HG03175 (cell line): Measurements from ENCODE around the gene RBBP4.
"Not testable (repeated sequence)": the region's sequence is repeated elsewhere in the genome, so short reads cannot be mapped to it uniquely, and the experiment has no call there.

Experiments used
- ATAC-seq: cut with Tn5 transposase; IDR thresholded peaks from one replicate; pipeline ENCODE4 v1.9.1; 2021; ENCODE audit warnings: mild to moderate bottlenecking, moderate library complexity; ENCODE audit not compliant: unreplicated experiment

Gene RBBP4

DNA sequence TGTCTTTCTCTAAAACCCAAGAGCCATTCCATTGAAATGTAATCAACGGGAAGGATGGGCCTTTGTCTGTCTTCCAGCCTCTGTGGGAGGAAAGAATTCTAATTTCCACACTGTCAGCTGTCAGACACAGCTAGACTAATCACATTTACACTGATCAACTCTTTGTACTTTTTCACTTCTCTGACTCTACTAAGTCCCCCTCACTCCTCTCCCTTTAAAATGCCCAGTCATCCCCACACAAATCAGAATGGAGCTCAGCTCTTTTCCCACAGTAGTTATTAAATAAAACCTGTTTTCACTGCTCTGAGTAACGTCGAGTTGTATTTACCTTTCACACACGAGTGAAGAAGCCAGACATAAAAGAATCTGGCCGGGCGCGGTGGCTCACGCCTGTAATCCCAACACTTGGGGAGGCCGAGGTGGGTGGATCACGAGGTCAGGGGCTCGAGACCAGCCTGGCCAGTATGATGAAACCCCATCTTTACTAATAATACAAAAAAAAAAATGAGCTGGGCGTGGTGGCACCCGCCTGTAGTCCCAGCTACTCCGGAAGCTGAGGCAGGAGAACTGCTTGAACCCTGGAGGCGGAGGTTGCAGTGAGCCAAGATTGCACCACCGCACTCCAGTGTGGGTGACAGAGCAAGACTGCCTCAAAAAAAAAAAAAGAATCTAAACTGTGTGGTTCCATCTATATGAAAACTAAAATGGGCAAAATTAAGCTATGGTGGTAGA, 13.9 kb upstream of the RBBP4 start:
- ATAC-seq: no peak

DNA sequence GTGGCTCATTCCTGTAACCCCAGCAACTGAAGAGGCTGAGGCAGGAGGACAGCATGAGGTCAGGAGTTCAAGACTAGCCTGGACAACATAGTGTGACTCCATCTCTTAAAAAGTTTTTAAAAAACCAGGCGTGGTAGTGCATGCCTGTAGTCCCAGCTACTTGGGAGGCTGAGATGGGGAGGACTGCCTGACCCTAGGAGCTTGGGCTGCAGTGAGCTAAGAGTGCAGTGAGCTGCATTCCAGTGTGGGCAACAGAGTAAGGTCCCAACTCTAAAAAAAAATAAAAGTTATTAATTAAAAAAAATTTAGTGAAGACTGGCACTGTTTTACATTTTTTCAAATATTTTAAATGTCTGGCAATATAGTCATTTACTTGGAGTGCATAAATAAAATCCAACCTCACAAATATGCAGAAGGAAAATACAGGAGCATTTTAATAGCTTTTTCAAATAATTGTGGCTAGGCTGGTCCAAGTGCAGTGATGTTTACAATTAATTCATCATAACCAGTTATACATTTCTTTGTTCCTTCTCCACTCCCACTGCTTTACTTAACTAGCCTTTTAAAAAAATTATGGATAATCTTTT, 11.4 kb upstream of the RBBP4 start:
- ATAC-seq: no peak

DNA sequence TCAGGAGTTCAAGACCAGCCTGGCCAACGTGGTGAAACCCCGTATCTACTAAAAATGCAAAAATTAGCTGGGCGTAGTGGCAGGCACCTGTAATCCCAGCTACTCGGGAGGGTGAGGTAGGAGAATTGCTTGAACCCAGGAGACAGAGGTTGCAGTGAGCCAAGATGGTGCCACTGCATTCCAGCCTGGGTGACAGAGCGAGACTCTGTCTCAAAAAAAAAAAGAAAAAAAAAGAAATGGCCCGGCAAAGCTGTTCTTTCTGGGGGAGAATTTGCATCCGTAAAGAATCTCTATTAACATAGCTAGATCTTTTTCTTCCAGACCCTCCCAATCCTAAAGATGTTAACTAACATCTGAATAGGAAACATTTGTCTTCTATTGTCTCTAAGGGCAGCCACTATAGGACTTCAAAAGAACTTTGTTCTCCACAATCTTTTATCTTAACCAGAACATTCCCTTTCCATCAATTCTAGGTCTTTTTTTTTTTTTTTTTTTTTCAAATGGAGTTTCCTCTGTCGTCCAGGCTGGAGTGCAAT, 8.6 kb upstream of the RBBP4 start:
- not testable (repeated sequence) for ATAC-seq

DNA sequence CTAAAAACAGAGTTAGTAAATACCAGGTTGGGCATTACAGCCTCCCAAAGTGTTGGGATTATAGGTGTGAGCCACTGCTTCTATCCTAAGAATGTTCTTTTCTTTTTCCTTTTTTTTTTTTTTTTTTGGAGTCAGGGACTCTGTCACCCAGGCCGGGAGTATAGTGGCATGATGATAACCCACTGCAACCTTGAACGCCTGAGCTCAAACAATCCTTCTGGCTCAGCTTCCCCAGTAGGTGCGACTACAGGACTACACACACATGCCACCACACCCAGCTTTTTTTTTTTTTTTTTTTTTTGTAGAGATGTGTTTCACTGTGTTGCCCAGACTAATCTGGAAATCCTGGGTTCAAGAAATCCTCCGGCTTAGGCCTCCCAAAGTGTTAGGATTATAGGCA, 6.6 kb upstream of the RBBP4 start:
- no peak for ATAC-seq

DNA sequence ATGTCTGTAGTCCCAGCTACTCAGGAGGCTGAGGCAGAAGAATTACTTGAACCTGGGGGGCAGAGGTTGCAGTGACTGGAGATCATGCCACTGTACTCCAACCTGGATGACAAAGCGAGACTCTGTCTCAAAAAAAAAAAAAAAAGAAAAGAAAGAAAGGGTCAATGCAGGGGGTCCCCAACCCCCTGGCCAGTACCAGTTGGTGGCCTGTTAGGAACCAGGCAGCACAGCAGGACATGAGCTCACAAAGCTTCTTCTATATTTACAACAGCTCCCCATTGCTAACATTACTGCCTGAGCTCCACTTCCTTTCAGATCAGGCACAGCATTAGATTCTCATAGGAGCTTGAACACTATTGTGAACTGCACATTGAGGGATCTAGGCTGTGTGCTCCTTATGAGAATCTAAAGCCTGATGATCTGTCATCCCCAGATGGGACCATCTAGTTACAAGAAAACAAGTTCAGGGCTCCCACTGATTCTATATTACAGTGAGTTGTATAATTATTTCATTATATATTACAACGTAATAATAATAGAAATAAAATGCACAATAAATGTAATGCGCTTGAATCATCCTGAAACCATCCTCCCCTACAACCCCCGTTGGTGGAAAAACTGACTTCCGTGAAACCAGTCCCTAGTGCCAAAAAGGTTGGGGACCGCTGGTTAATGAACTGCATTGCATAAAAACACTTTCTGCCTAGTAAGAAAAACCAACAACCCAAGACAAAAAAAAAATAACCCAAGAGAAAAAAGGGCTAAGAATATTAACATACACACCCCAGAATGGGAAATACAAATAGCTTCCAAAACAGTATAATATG, 3.5 kb upstream of the RBBP4 start:
- no peak for ATAC-seq

DNA sequence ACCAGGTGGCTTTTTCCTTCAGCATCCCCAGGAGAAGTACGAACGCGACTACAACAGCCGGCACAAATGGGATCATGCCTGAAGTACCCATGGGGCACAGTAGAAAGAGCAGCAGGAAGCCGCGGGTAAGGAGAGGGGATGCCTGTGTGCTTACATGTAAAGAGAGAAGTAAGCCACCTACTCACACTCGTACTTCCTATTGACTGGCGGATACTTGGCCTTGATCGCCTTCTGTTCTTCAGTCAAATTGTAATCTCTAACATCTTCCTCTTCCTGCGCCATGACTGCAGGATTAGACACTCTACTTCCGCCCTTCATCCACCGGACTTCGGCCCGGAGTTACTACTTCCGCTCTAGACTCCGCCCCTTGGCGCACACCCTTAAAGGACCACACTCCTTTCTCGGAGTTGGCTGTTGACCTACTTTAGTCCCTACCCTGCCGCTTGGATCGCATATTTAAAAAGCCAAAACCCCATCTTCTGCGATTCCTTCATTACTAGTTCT, 708 bp upstream of the RBBP4 start, which contains the start of gene ZBTB8OS:
TSS of gene ZBTB8OS (minus strand) at position 303 of the 504 bp plus-strand sequence. CDS start at position 282, 21 bp downstream.
- peak; percentile 61 for ATAC-seq

DNA sequence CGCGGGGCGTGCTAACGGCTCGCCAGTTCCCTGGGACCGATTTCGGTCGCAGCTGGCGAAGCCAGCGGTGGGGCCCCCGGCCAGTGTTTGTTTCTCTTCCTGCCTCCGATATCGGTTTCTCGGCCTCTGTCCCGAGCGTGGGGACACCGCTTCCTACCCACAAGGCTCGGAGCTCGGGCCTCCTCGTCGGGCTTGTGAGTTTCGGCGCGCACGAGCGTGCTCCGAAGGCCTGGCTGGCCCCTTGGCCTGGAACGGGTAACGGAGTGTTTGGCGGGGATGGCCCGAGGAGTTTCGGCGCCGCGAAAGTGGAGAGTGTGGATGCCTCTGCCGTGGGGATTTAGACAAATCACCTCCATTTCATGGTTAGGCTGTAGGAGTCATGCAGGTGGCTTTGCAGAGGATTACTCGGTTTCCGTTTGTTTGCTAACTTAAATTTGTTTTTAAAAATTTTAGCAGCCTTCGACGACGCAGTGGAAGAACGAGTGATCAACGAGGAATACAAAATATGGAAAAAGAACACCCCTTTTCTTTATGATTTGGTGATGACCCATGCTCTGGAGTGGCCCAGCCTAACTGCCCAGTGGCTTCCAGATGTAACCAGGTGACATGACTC, 559 bp downstream of the RBBP4 start:
- no peak for ATAC-seq

DNA sequence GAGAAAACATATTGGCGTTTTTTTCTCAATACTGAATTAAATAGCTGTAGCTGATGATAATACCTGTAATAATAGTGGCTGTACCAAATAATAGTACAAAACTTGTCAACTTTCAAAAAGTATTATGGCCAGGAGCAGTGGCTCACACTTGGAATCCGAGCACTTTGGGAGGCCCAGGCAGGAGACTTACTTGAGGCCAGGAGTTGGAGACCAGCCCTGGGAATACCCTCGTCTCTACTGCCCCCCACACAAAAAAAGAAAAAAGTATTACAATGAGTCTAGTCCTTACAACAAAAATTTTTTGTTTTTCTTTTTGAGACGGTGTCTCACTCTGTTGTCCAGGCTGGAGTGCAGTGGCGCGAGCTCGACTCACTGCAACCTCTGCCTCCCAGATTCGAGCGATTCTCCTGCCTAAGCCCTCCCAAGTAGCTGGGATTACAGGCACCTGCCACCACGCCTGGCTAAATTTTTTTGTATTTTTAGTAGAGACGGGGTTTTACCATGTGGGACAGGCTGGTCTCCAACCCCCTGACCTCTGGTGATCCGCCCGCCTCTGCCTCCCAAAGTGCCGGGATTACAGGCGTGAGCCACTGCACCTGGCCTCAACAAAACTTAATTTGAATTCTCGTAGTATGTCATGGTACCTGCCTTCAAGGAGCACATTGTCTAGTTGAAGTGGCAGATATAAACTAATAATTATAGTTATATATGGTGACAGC, 1.4 kb downstream of the RBBP4 start:
- ATAC-seq: no peak

DNA sequence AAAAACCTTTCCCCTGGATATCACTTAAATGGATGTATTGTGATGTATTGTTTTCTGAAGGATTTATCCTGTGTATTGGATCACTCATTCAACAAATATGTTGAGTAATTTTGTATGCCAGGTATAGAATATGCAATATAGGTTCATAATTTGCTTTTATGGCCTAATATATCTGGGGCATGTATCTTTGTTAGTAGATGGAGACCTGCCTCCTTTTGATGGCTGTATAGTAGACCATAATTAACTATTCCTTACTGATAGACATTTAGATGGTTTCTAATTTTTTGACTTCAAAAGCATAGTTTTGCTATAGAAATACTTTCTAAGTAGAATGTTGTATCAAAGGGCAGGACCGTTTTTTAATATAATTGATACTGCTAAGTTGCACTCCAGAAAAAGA, 8.6 kb downstream of the RBBP4 start:
- no peak for ATAC-seq

DNA sequence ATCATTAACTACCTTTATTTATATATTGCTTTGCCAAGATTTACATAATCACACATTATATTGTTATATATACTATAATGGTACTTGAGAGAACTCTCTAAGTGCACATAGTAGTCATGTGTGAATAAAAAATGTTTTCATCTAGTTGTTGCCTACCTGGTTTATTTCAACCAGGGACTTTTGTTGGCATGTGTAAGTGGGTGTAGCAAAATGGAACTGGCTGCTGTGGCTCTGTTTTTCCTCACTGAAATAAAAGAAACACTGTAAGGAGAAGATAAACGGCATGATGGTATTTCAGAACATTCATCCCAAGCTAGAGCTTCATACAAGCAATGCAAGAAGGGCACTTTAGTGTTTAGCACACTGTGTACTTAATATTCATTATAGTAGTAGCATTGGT, 14.9 kb downstream of the RBBP4 start:
- no peak for ATAC-seq

DNA sequence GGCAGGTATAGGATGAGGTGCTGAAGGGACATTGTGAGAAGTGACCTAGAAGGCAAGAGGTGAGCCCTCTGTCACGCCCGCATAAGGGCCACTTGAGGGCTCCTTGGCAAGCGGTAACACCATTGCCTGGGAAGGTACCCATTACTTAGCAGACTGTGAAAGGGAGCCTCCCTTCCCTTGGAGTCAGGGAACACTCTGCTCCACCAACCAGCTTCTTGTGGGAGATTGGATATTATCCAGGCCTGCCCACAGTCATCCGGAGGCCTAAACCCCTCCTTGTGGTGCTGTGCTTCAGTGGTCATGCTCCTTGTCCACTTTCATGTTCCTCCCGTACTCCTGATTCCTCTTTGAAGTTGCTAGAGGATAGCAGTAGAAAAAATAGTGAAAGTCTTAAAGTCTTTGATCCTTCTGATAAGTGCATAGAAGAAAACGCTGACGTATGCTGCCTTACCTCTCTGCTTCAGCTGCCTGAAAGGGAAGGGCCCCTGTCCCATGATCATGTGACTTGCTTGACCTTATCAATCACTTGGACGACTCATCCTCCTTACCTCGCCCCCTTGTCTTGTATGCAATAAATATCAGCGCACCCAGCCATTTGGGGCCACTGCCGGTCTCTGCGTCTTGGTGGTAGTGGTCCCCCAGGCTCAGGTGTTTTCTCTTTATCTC, 16.0 kb downstream of the RBBP4 start:
- ATAC-seq: no peak

DNA sequence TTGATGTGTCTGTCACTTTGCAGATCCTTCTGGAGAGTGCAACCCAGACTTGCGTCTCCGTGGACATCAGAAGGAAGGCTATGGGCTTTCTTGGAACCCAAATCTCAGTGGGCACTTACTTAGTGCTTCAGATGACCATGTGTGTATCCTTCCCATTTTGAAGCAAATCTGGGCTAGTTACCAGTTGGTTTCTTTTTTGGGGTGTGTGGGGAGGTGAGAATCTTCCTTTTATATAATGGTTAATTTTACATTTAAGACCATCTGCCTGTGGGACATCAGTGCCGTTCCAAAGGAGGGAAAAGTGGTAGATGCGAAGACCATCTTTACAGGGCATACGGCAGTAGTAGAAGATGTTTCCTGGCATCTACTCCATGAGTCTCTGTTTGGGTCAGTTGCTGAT, 17.7 kb downstream of the RBBP4 start:
- ATAC-seq: not testable (repeated sequence)

DNA sequence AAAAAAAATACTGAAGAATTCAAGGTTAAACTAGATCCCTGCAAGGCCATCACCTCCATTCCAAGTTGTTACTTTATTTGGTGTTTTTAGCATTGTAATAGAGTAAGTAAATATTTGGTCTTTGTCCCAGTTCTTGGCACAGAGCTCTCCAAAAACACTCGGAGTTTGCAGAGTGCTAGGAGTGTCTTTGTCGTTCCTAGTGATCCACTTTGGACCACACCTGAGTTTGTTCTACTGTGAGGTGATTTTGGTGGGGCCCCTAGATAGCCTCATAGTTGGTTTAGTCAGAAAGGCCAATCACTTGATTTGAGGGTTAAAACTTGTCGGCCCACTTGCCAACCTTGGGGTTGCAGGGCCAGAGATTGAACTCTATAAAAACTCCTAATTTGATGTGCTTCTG, 25.9 kb downstream of the RBBP4 start:
- ATAC-seq: no peak

DNA sequence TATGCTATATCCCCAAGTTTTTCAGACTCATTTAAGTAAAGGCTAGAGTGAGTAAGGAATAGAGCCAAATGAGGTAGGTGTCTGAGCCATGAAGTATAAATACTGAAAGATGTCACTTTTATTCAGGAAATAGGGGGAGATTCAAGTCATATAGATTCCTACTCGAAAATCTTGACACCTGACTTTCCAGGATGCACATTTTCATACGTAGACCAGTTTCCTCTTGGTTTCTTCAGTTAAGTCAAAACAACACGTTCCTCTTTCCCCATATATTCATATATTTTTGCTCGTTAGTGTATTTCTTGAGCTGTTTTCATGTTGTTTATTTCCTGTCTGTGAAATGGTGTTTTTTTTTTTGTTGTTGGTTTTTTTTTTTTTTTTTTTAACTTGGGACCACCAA, 29.0 kb downstream of the RBBP4 start:
- ATAC-seq: not testable (repeated sequence)

DNA sequence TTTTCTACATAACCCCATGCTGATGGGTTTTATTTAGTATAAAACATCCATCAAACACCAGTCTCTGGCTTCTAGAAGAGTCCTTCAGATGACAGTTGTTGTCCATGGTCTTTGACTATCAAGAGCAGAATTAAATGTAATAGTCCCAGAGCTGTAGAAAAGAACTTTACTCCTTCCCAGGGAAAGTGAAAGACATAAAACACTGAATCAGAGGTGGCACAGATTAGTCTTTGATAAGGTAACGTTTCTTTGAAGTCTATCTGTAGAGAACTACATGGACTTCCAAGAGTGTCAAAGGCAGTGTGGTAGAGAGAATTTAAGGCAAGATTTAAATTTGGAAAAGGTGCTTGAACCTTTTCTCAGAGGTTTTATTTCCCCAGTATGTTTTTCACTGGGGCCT, 29.6 kb downstream of the RBBP4 start:
- ATAC-seq: no peak

DNA sequence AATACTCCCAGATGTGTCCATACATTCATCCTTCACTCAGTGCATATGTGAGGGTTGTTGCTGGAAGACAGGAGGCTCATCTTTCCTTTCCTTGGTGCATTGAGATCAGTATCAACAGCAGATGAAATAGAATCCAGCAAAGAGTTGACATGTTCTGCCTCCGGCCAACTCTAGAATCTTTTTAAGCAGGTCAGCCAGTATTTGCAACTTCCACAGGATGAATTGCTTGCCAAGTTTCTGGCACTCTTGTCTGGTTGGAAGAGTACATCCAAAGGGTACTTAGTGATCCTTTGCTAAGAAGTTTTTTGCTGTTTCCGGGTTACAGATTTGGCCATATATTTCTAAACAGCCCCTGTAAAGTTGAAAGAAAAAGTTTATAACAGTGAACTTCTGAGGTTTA, 30.5 kb downstream of the RBBP4 start:
- no peak for ATAC-seq

DNA sequence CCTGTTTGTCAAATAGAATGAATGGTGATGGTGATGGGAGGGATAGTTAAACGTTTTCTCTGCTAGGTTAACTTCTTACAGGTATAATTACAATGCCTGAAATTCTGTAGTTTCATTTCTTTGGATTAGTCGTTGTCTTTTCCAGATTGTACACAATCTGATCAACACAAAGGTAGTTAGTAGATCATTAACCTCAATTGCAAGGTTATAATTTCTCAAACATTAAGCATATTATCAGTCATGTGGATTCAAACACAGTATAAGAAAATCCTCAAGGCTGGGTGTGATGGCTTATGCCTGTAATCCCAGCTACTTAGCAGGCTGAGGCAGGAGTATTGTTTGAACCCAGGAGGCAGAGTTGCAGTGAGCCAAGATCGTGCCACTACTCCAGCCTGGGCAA, 31.0 kb downstream of the RBBP4 start:
- no peak for ATAC-seq

DNA sequence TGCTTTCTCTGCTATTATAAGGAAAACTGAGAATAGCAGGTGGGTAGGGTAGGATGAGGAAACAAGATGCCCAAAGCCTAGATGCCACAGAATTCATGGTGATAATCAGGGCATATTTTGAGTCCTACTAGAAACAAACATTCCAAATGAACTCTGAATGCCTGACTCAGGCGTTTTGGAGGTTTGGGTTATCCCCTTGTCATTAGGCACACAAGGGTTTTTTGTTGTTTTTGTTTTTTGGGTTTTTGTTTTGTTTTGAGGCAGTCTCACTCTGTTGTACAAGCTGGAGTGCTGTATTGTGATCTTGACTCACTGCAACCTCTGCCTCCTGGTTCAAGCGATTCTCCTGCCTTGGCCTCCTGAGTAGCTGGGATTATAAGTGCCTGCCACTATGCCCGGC, 32.4 kb downstream of the RBBP4 start:
- no peak for ATAC-seq

DNA sequence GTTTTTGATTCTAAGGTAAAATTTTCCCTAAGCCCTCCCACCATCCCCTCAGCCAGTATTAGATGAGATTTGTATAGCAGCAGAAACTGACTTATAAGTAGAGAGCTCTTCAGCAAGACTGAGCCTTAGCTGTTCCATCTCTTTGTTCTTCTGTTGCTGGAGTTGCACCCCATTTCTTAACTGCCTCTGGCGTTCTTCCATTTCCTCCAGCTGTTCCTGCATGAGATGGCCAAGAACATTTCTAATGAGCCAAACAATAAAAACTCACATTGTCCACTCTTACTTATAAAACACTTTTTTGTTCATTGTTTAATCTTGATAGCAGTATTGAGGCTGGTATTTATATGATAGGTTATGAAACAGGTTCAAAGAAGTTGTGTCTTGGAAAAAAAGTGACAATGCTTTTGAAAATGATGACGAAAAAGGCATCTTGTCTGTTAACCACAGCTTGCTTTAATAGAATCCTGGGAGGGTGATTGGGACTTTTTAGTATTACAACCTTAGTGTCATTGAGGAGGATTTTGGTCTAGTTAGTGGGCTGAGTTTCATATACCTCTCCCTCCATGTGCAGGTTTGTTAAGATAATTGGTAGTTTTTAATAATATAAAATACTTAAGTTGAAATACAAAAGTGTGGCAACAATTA, 33.3 kb downstream of the RBBP4 start:
- ATAC-seq: no peak
